ENCODE results near the gene AGAP6.
"Not testable (repeated sequence)": the region's sequence is repeated elsewhere in the genome, so short reads cannot be mapped to it uniquely, and the experiment has no call there.

AGAP6 gene

GRCh38 chr10:49972094-49972493 is 16.1 kb upstream of the AGAP6 start:
- H3K27me3 ChIP-seq (ENCODE audit: control insufficient read depth in 5 of 5, insufficient read depth in 4 of 5, low read length in 5 of 5); H3K9ac ChIP-seq (ENCODE audit: low read length in 5 of 5); H3K27ac ChIP-seq (ENCODE audit: low read depth, low read length); H3K4me1 ChIP-seq (ENCODE audit: control insufficient read depth in 5 of 5, insufficient read depth in 5 of 5, low read length in 5 of 5); H3K9me3 ChIP-seq (ENCODE audit: control insufficient read depth in 5 of 5, low read length in 5 of 5); H3K36me3 ChIP-seq (ENCODE audit: control insufficient read depth in 5 of 5, insufficient read depth in 5 of 5, low read length in 5 of 5); H3K4me3 ChIP-seq (ENCODE audit: low read depth in 1 of 5, low read length in 5 of 5): not testable (repeated sequence)

GRCh38 chr10:49977756-49978155 is 10.4 kb upstream of the AGAP6 start:
- H3K9ac ChIP-seq (ENCODE audit: low read length in 5 of 5); H3K4me1 ChIP-seq (ENCODE audit: control insufficient read depth in 5 of 5, insufficient read depth in 5 of 5, low read length in 5 of 5); H3K4me3 ChIP-seq (ENCODE audit: low read depth in 1 of 5, low read length in 5 of 5); H3K36me3 ChIP-seq (ENCODE audit: control insufficient read depth in 5 of 5, insufficient read depth in 5 of 5, low read length in 5 of 5); H3K9me3 ChIP-seq (ENCODE audit: control insufficient read depth in 5 of 5, low read length in 5 of 5); H3K27me3 ChIP-seq (ENCODE audit: control insufficient read depth in 5 of 5, insufficient read depth in 4 of 5, low read length in 5 of 5); H3K27ac ChIP-seq (ENCODE audit: low read depth, low read length): not testable (repeated sequence)

- not testable (repeated sequence) for H3K36me3 ChIP-seq (ENCODE audit: control insufficient read depth in 5 of 5, insufficient read depth in 5 of 5, low read length in 5 of 5); H3K27ac ChIP-seq (ENCODE audit: low read depth, low read length); H3K4me1 ChIP-seq (ENCODE audit: control insufficient read depth in 5 of 5, insufficient read depth in 5 of 5, low read length in 5 of 5); H3K9ac ChIP-seq (ENCODE audit: low read length in 5 of 5); H3K9me3 ChIP-seq (ENCODE audit: control insufficient read depth in 5 of 5, low read length in 5 of 5); H3K27me3 ChIP-seq (ENCODE audit: control insufficient read depth in 5 of 5, insufficient read depth in 4 of 5, low read length in 5 of 5); H3K4me3 ChIP-seq (ENCODE audit: low read depth in 1 of 5, low read length in 5 of 5)
Measured at GRCh38 chr10:49987207-49987606, 999 bp upstream of the AGAP6 start.

- not testable (repeated sequence) for H3K36me3 ChIP-seq (ENCODE audit: control insufficient read depth in 5 of 5, insufficient read depth in 5 of 5, low read length in 5 of 5); H3K27me3 ChIP-seq (ENCODE audit: control insufficient read depth in 5 of 5, insufficient read depth in 4 of 5, low read length in 5 of 5); H3K4me3 ChIP-seq (ENCODE audit: low read depth in 1 of 5, low read length in 5 of 5); H3K27ac ChIP-seq (ENCODE audit: low read depth, low read length); H3K9ac ChIP-seq (ENCODE audit: low read length in 5 of 5); H3K9me3 ChIP-seq (ENCODE audit: control insufficient read depth in 5 of 5, low read length in 5 of 5); H3K4me1 ChIP-seq (ENCODE audit: control insufficient read depth in 5 of 5, insufficient read depth in 5 of 5, low read length in 5 of 5)
Measured at GRCh38 chr10:49995321-49995720, 7.1 kb downstream of the AGAP6 start.

- H3K4me3 ChIP-seq (ENCODE audit: low read depth in 1 of 5, low read length in 5 of 5); H3K27ac ChIP-seq (ENCODE audit: low read depth, low read length); H3K36me3 ChIP-seq (ENCODE audit: control insufficient read depth in 5 of 5, insufficient read depth in 5 of 5, low read length in 5 of 5); H3K9ac ChIP-seq (ENCODE audit: low read length in 5 of 5); H3K4me1 ChIP-seq (ENCODE audit: control insufficient read depth in 5 of 5, insufficient read depth in 5 of 5, low read length in 5 of 5); H3K9me3 ChIP-seq (ENCODE audit: control insufficient read depth in 5 of 5, low read length in 5 of 5); H3K27me3 ChIP-seq (ENCODE audit: control insufficient read depth in 5 of 5, insufficient read depth in 4 of 5, low read length in 5 of 5): not testable (repeated sequence)
Measured at GRCh38 chr10:50014024-50014423, 25.8 kb downstream of the AGAP6 start.

- H3K4me3 ChIP-seq (ENCODE audit: low read depth in 1 of 5, low read length in 5 of 5); H3K36me3 ChIP-seq (ENCODE audit: control insufficient read depth in 5 of 5, insufficient read depth in 5 of 5, low read length in 5 of 5); H3K9me3 ChIP-seq (ENCODE audit: control insufficient read depth in 5 of 5, low read length in 5 of 5); H3K9ac ChIP-seq (ENCODE audit: low read length in 5 of 5); H3K27ac ChIP-seq (ENCODE audit: low read depth, low read length); H3K4me1 ChIP-seq (ENCODE audit: control insufficient read depth in 5 of 5, insufficient read depth in 5 of 5, low read length in 5 of 5); H3K27me3 ChIP-seq (ENCODE audit: control insufficient read depth in 5 of 5, insufficient read depth in 4 of 5, low read length in 5 of 5): not testable (repeated sequence)
Measured at GRCh38 chr10:50015596-50016220, 27.5 kb downstream of the AGAP6 start.

- H3K27me3 ChIP-seq (ENCODE audit: control insufficient read depth in 5 of 5, insufficient read depth in 4 of 5, low read length in 5 of 5); H3K27ac ChIP-seq (ENCODE audit: low read depth, low read length): not testable (repeated sequence)
Measured at GRCh38 chr10:50016926-50017325, 28.7 kb downstream of the AGAP6 start.

GRCh38 chr10:50017646-50018045 is 29.4 kb downstream of the AGAP6 start:
- H3K9me3 ChIP-seq (ENCODE audit: control insufficient read depth in 5 of 5, low read length in 5 of 5); H3K4me1 ChIP-seq (ENCODE audit: control insufficient read depth in 5 of 5, insufficient read depth in 5 of 5, low read length in 5 of 5); H3K36me3 ChIP-seq (ENCODE audit: control insufficient read depth in 5 of 5, insufficient read depth in 5 of 5, low read length in 5 of 5); H3K9ac ChIP-seq (ENCODE audit: low read length in 5 of 5); H3K27ac ChIP-seq (ENCODE audit: low read depth, low read length); H3K27me3 ChIP-seq (ENCODE audit: control insufficient read depth in 5 of 5, insufficient read depth in 4 of 5, low read length in 5 of 5); H3K4me3 ChIP-seq (ENCODE audit: low read depth in 1 of 5, low read length in 5 of 5): not testable (repeated sequence)

More at GRCh38 chr10:50016926-50017325, 28.7 kb downstream of the AGAP6 start:
- not testable (repeated sequence) for H3K9me3 ChIP-seq (ENCODE audit: control insufficient read depth in 5 of 5, low read length in 5 of 5); H3K9ac ChIP-seq (ENCODE audit: low read length in 5 of 5); H3K4me1 ChIP-seq (ENCODE audit: control insufficient read depth in 5 of 5, insufficient read depth in 5 of 5, low read length in 5 of 5); H3K4me3 ChIP-seq (ENCODE audit: low read depth in 1 of 5, low read length in 5 of 5); H3K36me3 ChIP-seq (ENCODE audit: control insufficient read depth in 5 of 5, insufficient read depth in 5 of 5, low read length in 5 of 5)

GRCh38 chr10:50019279-50019678 is 31.1 kb downstream of the AGAP6 start:
- not testable (repeated sequence) for H3K9me3 ChIP-seq (ENCODE audit: control insufficient read depth in 5 of 5, low read length in 5 of 5); H3K9ac ChIP-seq (ENCODE audit: low read length in 5 of 5); H3K27me3 ChIP-seq (ENCODE audit: control insufficient read depth in 5 of 5, insufficient read depth in 4 of 5, low read length in 5 of 5); H3K27ac ChIP-seq (ENCODE audit: low read depth, low read length); H3K36me3 ChIP-seq (ENCODE audit: control insufficient read depth in 5 of 5, insufficient read depth in 5 of 5, low read length in 5 of 5); H3K4me3 ChIP-seq (ENCODE audit: low read depth in 1 of 5, low read length in 5 of 5); H3K4me1 ChIP-seq (ENCODE audit: control insufficient read depth in 5 of 5, insufficient read depth in 5 of 5, low read length in 5 of 5)

GRCh38 chr10:50020451-50021024 is 32.3 kb downstream of the AGAP6 start:
- H3K4me3 ChIP-seq (ENCODE audit: low read depth in 1 of 5, low read length in 5 of 5); H3K9ac ChIP-seq (ENCODE audit: low read length in 5 of 5); H3K27ac ChIP-seq (ENCODE audit: low read depth, low read length); H3K27me3 ChIP-seq (ENCODE audit: control insufficient read depth in 5 of 5, insufficient read depth in 4 of 5, low read length in 5 of 5); H3K36me3 ChIP-seq (ENCODE audit: control insufficient read depth in 5 of 5, insufficient read depth in 5 of 5, low read length in 5 of 5); H3K4me1 ChIP-seq (ENCODE audit: control insufficient read depth in 5 of 5, insufficient read depth in 5 of 5, low read length in 5 of 5); H3K9me3 ChIP-seq (ENCODE audit: control insufficient read depth in 5 of 5, low read length in 5 of 5): not testable (repeated sequence)

- H3K27me3 ChIP-seq (ENCODE audit: control insufficient read depth in 5 of 5, insufficient read depth in 4 of 5, low read length in 5 of 5) = peaks cover 8 to 14% (median 12%) of the 10 kb centered on the region in 5 donors
- no peaks in the 10 kb centered on the region for H3K36me3 ChIP-seq (ENCODE audit: control insufficient read depth in 5 of 5, insufficient read depth in 5 of 5, low read length in 5 of 5)
- H3K4me1 ChIP-seq (ENCODE audit: control insufficient read depth in 5 of 5, insufficient read depth in 5 of 5, low read length in 5 of 5) = peaks cover 0 to 3% (median 0%) of the 10 kb centered on the region in 5 donors
- no peak overlapping the region for H3K4me3 ChIP-seq (ENCODE audit: low read depth in 1 of 5, low read length in 5 of 5)
- H3K27ac ChIP-seq (ENCODE audit: low read depth, low read length) = no peak overlapping the region
- H3K9ac ChIP-seq (ENCODE audit: low read length in 5 of 5) = no peak overlapping the region
- no peaks in the 10 kb centered on the region for H3K9me3 ChIP-seq (ENCODE audit: control insufficient read depth in 5 of 5, low read length in 5 of 5)
Measured at GRCh38 chr10:50021646-50022045, 33.4 kb downstream of the AGAP6 start.

All from subcutaneous abdominal adipose tissue (tissue), 5 donors.